Measurements from ENCODE around the gene BRIP1.

DNA sequence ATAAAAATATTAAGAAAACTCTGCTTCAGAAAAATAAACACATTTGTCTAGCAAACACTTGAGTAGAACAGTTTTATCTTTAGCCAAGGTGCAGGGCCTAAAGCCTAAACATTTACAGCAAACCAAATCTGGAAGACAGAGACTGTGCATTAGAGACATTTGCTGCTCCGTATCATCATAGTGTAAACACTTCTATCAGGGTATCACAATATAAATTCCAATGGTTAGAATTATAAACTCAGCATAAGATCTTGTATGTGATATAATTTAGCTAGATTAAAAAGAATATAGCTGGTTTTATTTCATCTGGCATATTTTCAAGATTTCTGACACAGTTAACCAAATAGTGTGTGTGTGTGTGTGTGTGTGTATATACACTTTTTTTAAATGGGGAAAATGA lies 138.6 kb downstream of the BRIP1 start:
- TF ChIP-seq, protein P1, sequence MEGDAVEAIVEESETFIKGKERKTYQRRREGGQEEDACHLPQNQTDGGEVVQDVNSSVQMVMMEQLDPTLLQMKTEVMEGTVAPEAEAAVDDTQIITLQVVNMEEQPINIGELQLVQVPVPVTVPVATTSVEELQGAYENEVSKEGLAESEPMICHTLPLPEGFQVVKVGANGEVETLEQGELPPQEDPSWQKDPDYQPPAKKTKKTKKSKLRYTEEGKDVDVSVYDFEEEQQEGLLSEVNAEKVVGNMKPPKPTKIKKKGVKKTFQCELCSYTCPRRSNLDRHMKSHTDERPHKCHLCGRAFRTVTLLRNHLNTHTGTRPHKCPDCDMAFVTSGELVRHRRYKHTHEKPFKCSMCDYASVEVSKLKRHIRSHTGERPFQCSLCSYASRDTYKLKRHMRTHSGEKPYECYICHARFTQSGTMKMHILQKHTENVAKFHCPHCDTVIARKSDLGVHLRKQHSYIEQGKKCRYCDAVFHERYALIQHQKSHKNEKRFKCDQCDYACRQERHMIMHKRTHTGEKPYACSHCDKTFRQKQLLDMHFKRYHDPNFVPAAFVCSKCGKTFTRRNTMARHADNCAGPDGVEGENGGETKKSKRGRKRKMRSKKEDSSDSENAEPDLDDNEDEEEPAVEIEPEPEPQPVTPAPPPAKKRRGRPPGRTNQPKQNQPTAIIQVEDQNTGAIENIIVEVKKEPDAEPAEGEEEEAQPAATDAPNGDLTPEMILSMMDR (conservative IDR thresholded peaks at IDR 0.05; ENCODE audit: low read depth, low read length), result no peak
- no peak for TF ChIP-seq EZH2 (IDR thresholded peaks at IDR 0.05; ENCODE audit: borderline replicate concordance, low read depth, low read length, poor library complexity, severe bottlenecking)

Measured in A673 (cell line).